22Rv1 (cell line): Measurements from ENCODE around the gene ATF6.

Experiments
- ZFX ChIP-seq: fragments of 450-650 bp; IDR thresholded peaks from 2 replicates; pipeline ENCODE4 v1.6.1; 2017; ENCODE audit warnings: antibody characterized with exemption, borderline replicate concordance
- TF ChIP-seq, protein P1 (sequence below): fragments of 450-650 bp; IDR thresholded peaks from 2 replicates; pipeline ENCODE4 v1.5.1; 2017; ENCODE audit warnings: mild to moderate bottlenecking

DNA sequence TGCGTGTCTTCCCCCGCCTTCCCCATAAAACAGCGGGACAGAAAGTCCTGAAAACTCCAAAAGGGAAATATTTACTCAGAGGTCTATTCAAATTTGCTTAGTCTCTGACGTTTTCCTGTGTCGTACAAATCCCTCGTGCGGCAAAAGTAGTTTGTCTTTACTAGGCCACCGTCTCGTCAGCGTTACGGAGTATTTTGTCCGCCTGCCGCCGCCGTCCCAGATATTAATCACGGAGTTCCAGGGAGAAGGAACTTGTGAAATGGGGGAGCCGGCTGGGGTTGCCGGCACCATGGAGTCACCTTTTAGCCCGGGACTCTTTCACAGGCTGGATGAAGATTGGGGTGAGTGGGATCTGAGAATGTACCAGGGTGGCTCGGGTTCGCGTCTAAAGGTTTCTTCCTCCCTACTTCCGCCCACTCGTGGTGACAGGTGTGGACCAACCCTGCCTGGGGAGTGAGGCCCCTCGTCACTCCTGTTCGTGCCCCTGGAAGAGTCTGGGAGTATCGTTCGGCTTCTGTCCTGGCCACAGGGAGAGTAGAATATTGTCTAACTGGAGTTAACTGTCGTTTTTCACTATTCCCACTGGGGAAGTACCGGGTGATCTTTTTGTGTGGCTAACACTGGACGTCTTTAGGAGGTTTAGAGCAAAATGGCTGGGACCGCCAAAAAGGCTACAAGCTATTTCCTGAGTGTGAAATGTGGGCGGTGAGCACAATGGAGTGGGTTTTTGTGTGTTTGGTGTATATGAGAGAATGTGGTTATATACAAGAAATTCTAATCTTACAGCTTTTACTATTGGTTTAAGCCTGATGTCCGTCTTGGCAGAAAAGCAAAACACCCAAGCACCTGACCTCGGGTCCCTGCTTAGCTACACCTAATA is at the start of gene ATF6:
- TF ChIP-seq, protein P1, sequence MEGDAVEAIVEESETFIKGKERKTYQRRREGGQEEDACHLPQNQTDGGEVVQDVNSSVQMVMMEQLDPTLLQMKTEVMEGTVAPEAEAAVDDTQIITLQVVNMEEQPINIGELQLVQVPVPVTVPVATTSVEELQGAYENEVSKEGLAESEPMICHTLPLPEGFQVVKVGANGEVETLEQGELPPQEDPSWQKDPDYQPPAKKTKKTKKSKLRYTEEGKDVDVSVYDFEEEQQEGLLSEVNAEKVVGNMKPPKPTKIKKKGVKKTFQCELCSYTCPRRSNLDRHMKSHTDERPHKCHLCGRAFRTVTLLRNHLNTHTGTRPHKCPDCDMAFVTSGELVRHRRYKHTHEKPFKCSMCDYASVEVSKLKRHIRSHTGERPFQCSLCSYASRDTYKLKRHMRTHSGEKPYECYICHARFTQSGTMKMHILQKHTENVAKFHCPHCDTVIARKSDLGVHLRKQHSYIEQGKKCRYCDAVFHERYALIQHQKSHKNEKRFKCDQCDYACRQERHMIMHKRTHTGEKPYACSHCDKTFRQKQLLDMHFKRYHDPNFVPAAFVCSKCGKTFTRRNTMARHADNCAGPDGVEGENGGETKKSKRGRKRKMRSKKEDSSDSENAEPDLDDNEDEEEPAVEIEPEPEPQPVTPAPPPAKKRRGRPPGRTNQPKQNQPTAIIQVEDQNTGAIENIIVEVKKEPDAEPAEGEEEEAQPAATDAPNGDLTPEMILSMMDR: no peak
- TF ChIP-seq ZFX: no peak
